ENCODE data around the gene NEXMIF.

GRCh38 chrX:74779175-74779574 is 146.1 kb downstream of the NEXMIF start:
- TF ChIP-seq POLR2A (IDR thresholded peaks at IDR 0.05; ENCODE audit: low read depth, low read length): no peak
- TF ChIP-seq TAF1 (IDR thresholded peaks at IDR 0.05; ENCODE audit: low read depth, low read length): no peak

Data from GM12891 (cell line).